ENCODE data around the gene KLHL15. TPM values are rescaled to one million over a fixed set of nuclear protein-coding genes. Genes with fewer than 3 reads are reported as not detected.

The KLHL15 gene
- total and polyA plus RNA-seq, 2 of the 13 experiments (the other 11 are each of a cell fraction or from before 2014, with no cell fraction given): 2.8 to 5.5 TPM

GRCh38 chrX:23945206-23945605 is 81.8 kb downstream of the KLHL15 start:
- CTCF ChIA-PET (ENCODE audit: low intra/inter-chr PET ratio, low total read pairs): no interaction called here
- no peaks in the 10 kb centered on the region for H3K27me3 ChIP-seq (ENCODE audit: control insufficient read depth in 1 of 2, insufficient read depth in 2 of 2, low read length in 2 of 2)
- H3K27ac ChIP-seq (ENCODE audit: extremely low read length, insufficient read depth, low read length): no peak overlapping the region
- no peaks in the 10 kb centered on the region for H3K9me3 ChIP-seq (ENCODE audit: low read length)
- ATAC-seq (no peak), FAIRE-seq (no peak), DNase-seq (ENCODE audit: low spot score) (no peak)
- no peaks in the 10 kb centered on the region for H4K20me1 ChIP-seq (ENCODE audit: insufficient read depth, low read length)
- in situ Hi-C loops (cut with HindIII; ENCODE audit: extremely low pct_ligation_motif_present, low pct_unique_long_range_greater_than_20kb): no loop called here
- no peak overlapping the region for H2AFZ ChIP-seq (ENCODE audit: low read length)
- TF ChIP-seq ZSCAN21 (CRISPR knock-in tag; IDR thresholded peaks at IDR 0.05; ENCODE audit: borderline replicate concordance): no peak
- TF ChIP-seq MZF1 (CRISPR knock-in tag; IDR thresholded peaks at IDR 0.05; ENCODE audit: borderline replicate concordance): no peak
- no peak for TF ChIP-seq TBP (CRISPR knock-in tag; IDR thresholded peaks at IDR 0.05)
- no peak for TF ChIP-seq TRIM22 (IDR thresholded peaks at IDR 0.05)
- no peak for TF ChIP-seq ZNF12 (CRISPR knock-in tag; IDR thresholded peaks at IDR 0.05)
- no peak for TF ChIP-seq STAT5B (CRISPR knock-in tag; IDR thresholded peaks at IDR 0.05)
- no peak for TF ChIP-seq HCFC1 (IDR thresholded peaks at IDR 0.05; ENCODE audit: low read depth, low read length)
- TF ChIP-seq DDIT3 (CRISPR knock-in tag; IDR thresholded peaks at IDR 0.05): no peak
- WGBS (ENCODE audit: low lambda C conversion rate): 57% methylated on average over 1 of the region's 1 CpG
- no peaks in the 10 kb centered on the region for H3K4me1 ChIP-seq (ENCODE audit: insufficient read depth, low read length)
- intact Hi-C loops (cut with micrococcal nuclease; ENCODE audit: unreplicated experiment): no loop called here
- H3K4me2 ChIP-seq (ENCODE audit: low read depth, low read length): no peak overlapping the region
- H3K79me2 ChIP-seq (ENCODE audit: insufficient read depth, low read length): no peaks in the 10 kb centered on the region
- BruUV-seq (replicated peaks): no TSS peak
- H3K36me3 ChIP-seq (replicated peaks in 1 of 2; ENCODE audit: control insufficient read depth in 1 of 2, insufficient read depth in 2 of 2, low read length in 2 of 2): no peaks in the 10 kb centered on the region
- no peak overlapping the region for H3K9ac ChIP-seq (ENCODE audit: insufficient read depth, low read depth, low read length)
- H3K4me3 ChIP-seq (replicated peaks in 1 of 3; ENCODE audit: insufficient read depth in 1 of 3, low read depth in 2 of 3, low read length in 3 of 3): no peak overlapping the region
- POLR2A ChIA-PET: no interaction called here

GRCh38 chrX:23944234-23944633 is 82.8 kb downstream of the KLHL15 start:
- 0% methylated on average over 1 of the region's 1 CpG for WGBS (ENCODE audit: low lambda C conversion rate)
- Histone ChIP-seq H3K9me3 (ENCODE audit: low read length) (no peaks in the 10 kb centered on the region), H3K27ac (ENCODE audit: extremely low read length, insufficient read depth, low read length) (no peak overlapping the region), H3K79me2 (ENCODE audit: insufficient read depth, low read length) (no peaks in the 10 kb centered on the region), H3K9ac (ENCODE audit: insufficient read depth, low read depth, low read length) (no peak overlapping the region), H3K36me3 (replicated peaks in 1 of 2; ENCODE audit: control insufficient read depth in 1 of 2, insufficient read depth in 2 of 2, low read length in 2 of 2) (no peaks in the 10 kb centered on the region), H2AFZ (ENCODE audit: low read length) (no peak overlapping the region), H3K4me2 (ENCODE audit: low read depth, low read length) (no peak overlapping the region), H4K20me1 (ENCODE audit: insufficient read depth, low read length) (no peaks in the 10 kb centered on the region), H3K4me3 (replicated peaks in 1 of 3; ENCODE audit: insufficient read depth in 1 of 3, low read depth in 2 of 3, low read length in 3 of 3) (no peak overlapping the region), H3K4me1 (ENCODE audit: insufficient read depth, low read length) (no peaks in the 10 kb centered on the region), H3K27me3 (ENCODE audit: control insufficient read depth in 1 of 2, insufficient read depth in 2 of 2, low read length in 2 of 2) (no peaks in the 10 kb centered on the region)
- intact Hi-C loops (cut with micrococcal nuclease; ENCODE audit: unreplicated experiment) (no loop called here), in situ Hi-C loops (cut with HindIII; ENCODE audit: extremely low pct_ligation_motif_present, low pct_unique_long_range_greater_than_20kb) (no loop called here)
- DNase-seq (ENCODE audit: low spot score) (no peak), FAIRE-seq (no peak), ATAC-seq (no peak)
- BruUV-seq (replicated peaks): no TSS peak
- ChIA-PET CTCF (ENCODE audit: low intra/inter-chr PET ratio, low total read pairs) (no interaction called here), POLR2A (no interaction called here)
- TF ChIP-seq POLR2AphosphoS2 (IDR thresholded peaks at IDR 0.05; ENCODE audit: low read depth, low read length) (no peak), TERF1 (CRISPR knock-in tag; IDR thresholded peaks at IDR 0.05) (no peak), SRF (IDR thresholded peaks at IDR 0.05; ENCODE audit: low read depth, low read length) (no peak)

Data from HepG2 (cell line).